ENCODE data around the gene RAB11FIP4.

Gene RAB11FIP4

GRCh38 chr17:31523862-31524730 is 132.6 kb downstream of the RAB11FIP4 start:
- TF ChIP-seq, protein P1, sequence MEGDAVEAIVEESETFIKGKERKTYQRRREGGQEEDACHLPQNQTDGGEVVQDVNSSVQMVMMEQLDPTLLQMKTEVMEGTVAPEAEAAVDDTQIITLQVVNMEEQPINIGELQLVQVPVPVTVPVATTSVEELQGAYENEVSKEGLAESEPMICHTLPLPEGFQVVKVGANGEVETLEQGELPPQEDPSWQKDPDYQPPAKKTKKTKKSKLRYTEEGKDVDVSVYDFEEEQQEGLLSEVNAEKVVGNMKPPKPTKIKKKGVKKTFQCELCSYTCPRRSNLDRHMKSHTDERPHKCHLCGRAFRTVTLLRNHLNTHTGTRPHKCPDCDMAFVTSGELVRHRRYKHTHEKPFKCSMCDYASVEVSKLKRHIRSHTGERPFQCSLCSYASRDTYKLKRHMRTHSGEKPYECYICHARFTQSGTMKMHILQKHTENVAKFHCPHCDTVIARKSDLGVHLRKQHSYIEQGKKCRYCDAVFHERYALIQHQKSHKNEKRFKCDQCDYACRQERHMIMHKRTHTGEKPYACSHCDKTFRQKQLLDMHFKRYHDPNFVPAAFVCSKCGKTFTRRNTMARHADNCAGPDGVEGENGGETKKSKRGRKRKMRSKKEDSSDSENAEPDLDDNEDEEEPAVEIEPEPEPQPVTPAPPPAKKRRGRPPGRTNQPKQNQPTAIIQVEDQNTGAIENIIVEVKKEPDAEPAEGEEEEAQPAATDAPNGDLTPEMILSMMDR (IDR thresholded peaks at IDR 0.05; ENCODE audit: insufficient read depth, low read length), result no peak
- TF ChIP-seq SPI1 (IDR thresholded peaks at IDR 0.05; ENCODE audit: borderline replicate concordance, low read depth) (no peak), GABPA (IDR thresholded peaks at IDR 0.05; ENCODE audit: low read depth) (no peak), POLR2AphosphoS5 (IDR thresholded peaks at IDR 0.05; ENCODE audit: low read depth) (no peak)
- TF ChIP-seq, protein P2, sequence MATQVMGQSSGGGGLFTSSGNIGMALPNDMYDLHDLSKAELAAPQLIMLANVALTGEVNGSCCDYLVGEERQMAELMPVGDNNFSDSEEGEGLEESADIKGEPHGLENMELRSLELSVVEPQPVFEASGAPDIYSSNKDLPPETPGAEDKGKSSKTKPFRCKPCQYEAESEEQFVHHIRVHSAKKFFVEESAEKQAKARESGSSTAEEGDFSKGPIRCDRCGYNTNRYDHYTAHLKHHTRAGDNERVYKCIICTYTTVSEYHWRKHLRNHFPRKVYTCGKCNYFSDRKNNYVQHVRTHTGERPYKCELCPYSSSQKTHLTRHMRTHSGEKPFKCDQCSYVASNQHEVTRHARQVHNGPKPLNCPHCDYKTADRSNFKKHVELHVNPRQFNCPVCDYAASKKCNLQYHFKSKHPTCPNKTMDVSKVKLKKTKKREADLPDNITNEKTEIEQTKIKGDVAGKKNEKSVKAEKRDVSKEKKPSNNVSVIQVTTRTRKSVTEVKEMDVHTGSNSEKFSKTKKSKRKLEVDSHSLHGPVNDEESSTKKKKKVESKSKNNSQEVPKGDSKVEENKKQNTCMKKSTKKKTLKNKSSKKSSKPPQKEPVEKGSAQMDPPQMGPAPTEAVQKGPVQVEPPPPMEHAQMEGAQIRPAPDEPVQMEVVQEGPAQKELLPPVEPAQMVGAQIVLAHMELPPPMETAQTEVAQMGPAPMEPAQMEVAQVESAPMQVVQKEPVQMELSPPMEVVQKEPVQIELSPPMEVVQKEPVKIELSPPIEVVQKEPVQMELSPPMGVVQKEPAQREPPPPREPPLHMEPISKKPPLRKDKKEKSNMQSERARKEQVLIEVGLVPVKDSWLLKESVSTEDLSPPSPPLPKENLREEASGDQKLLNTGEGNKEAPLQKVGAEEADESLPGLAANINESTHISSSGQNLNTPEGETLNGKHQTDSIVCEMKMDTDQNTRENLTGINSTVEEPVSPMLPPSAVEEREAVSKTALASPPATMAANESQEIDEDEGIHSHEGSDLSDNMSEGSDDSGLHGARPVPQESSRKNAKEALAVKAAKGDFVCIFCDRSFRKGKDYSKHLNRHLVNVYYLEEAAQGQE (IDR thresholded peaks at IDR 0.05; ENCODE audit: insufficient replicate concordance, low read depth), result no peak
- H3K4me3 ChIP-seq (replicated peaks; ENCODE audit: insufficient read depth, low read length), result no peak overlapping the region
- no peaks in the 10 kb centered on the region for H3K27me3 ChIP-seq (ENCODE audit: insufficient read depth, poor library complexity, severe bottlenecking)
- no peak overlapping the region for H3K27ac ChIP-seq (replicated peaks)
- DNase-seq (ENCODE audit: low read depth in 1 of 2, low spot score in 1 of 2), result no peak

GRCh38 chr17:31524926-31525800 is 133.7 kb downstream of the RAB11FIP4 start:
- Histone ChIP-seq H3K4me3 (replicated peaks; ENCODE audit: insufficient read depth, low read length) (no peak overlapping the region), H3K27ac (replicated peaks) (no peak overlapping the region), H3K27me3 (ENCODE audit: insufficient read depth, poor library complexity, severe bottlenecking) (no peaks in the 10 kb centered on the region)
- peak; percentile 55 to 83 for DNase-seq (ENCODE audit: low read depth in 1 of 2, low spot score in 1 of 2)
- TF ChIP-seq, protein P1 (IDR thresholded peaks at IDR 0.05; ENCODE audit: insufficient read depth, low read length), result peak; percentile 75
- TF ChIP-seq, protein P2 (IDR thresholded peaks at IDR 0.05; ENCODE audit: insufficient replicate concordance, low read depth), result no peak

GRCh38 chr17:31525801-31526549 is 134.5 kb downstream of the RAB11FIP4 start:
- H3K27me3 ChIP-seq (ENCODE audit: insufficient read depth, poor library complexity, severe bottlenecking), result no peaks in the 10 kb centered on the region
- TF ChIP-seq GABPA (IDR thresholded peaks at IDR 0.05; ENCODE audit: low read depth), result no peak
- TF ChIP-seq, protein P1 (IDR thresholded peaks at IDR 0.05; ENCODE audit: insufficient read depth, low read length), result peak; percentile 4
- H3K4me3 ChIP-seq (replicated peaks; ENCODE audit: insufficient read depth, low read length), result no peak overlapping the region
- H3K27ac ChIP-seq (replicated peaks), result no peak overlapping the region
- DNase-seq (ENCODE audit: low read depth in 1 of 2, low spot score in 1 of 2), result no peak
